Activated effector memory CD4-positive, alpha-beta T cell treated with anti-CD3 and anti-CD28 coated beads, Interleukin-2, amount 50 U/mL, for 16 hours (primary cell): ENCODE data around the gene AAR2.

Source experiments
- DNase-seq: peaks from one replicate; pipeline ENCODE4 v3.0.0-alpha.2; 2020

Gene AAR2

DNA sequence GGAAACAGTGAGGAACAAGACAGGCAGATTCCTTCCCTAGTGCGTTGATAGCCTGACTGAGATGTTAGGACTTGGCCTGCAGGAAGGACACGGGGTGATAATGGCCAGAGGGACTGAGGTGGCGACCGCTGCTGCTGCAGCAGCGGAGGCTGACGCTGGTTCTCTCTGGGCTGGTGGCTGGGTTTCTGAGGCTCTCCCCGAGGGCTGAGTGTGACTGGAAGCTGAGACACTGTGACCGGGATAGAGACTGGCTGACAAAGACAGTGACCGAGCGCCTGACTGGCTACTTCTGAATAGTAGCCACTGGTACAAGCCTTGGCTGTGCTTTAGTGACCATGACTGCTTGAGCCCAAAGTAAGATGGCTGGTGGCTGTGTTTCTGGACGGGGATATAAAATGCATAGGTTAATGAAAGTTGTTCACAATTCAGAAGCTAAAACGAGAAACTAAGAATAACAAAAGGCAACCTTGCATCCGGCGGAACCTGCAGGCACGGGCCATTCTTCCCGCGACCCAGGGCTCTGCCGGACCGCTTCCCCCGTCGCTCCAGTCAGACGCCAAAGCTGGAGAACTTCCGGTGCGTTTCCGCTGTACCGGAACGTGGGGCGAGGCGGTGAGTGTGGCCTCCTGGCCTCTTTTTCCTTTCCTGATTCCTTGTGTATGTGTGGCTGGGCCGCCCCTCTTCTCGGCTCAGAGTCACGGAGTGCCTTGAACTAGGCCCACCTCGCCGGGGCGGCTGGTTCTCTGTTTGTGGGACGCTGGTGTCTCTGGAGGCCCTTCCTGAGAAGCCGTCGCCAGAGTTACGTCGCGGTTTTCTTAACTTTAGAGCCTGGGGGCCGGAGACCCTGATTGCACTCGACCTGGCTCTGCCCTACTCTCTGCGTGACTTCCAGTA, at the start of gene AAR2:
Gene AAR2 (plus strand): TSS at position 587 of the 894 bp plus-strand sequence. CDS start 3,391 bp downstream, outside the sequence.
- peak; percentile 91 for DNase-seq

GRCh38 chr20:36193977-36194712, 42.1 kb upstream of the AAR2 start:
- no peak for DNase-seq

GRCh38 chr20:36196676-36197075, 39.6 kb upstream of the AAR2 start:
- DNase-seq = no peak

GRCh38 chr20:36197271-36197670, 39.0 kb upstream of the AAR2 start:
- no peak for DNase-seq

GRCh38 chr20:36199345-36200257, 36.7 kb upstream of the AAR2 start:
- peak; percentile 89 for DNase-seq

DNA sequence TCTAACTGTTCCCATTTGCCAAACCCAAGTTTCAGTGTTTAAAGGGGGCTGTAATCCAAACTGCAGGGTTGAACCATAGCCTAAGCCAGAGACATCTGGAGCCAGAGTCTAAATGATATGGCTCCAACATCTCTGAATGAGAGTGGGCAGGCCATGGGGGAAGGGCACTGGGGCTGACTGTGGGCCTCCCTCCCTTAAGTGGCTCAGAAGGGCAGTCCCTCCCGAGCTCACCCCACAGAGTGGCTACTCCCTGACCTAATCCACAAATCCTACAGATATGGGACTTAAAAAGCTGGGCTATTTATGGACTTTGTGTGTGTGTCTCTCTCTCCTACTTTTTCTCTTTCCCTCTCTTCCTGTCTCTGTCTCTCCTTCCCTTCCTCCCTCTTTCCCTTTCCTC, 35.8 kb upstream of the AAR2 start:
- no peak for DNase-seq

DNA sequence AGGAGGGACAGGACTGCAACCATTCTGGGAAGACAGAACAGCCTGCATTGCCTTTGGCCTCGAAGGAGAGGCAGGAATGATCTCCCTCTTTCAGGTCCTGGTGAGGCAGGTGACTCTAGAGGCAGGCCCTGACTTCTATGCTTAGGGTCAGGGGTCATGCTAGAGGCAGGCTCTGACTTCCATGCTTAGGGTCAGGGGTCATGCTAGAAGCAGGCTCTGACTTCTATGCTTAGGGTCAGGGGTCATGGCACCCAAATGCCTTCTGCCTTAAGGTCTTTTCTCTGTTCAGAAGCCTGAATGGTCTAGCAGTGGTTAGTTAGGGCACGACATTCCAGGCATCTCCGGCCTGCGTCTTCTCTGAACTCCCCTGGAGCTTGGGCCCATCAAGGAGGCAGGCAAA, 35.1 kb upstream of the AAR2 start:
- DNase-seq = no peak

DNA sequence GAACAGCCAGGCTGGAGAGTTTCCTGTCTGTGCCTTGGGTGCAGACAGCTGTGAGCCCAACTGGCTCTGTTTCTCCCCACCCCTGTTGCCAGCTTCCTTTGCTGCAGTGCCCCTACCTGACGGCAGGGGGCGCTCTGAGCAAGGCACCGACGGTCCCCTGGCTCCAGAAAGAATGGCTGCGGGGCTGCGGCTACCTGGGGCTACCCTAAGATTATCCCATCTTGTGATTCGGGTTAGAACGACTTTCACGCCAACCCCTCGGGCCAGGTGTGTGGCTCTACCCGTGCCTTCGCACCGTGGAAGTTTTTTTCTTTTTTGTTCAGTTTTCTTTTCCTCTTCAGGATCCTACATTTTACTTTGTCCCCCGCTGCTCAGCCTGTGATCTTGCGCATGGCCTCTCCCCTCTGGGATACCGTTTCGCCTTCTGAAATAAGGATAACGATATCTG, 33.4 kb upstream of the AAR2 start:
- DNase-seq = peak; percentile 92

DNA sequence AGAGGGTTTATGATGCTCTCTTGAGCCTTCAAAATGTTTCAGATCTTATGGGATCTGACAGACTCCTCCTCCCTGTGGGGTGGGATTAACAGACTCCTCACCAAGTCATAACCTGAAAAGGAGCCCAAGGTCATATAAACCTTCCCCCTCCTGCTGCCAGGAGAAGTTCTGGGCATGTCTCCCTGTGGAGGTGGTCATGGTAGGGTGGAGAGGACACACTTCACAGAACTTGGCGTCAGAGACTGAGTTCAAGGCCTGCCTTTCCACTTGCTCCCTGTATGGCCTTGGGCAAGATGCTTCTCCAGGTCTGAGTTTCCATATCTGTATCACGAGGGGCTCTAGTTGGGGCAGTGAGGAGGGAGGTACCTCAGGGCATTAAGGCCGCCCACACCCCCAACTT, 32.4 kb upstream of the AAR2 start:
- no peak for DNase-seq

- DNase-seq = no peak
These were observed 31.3 kb upstream of the AAR2 start for GRCh38 chr20:36205026-36205425.

DNA sequence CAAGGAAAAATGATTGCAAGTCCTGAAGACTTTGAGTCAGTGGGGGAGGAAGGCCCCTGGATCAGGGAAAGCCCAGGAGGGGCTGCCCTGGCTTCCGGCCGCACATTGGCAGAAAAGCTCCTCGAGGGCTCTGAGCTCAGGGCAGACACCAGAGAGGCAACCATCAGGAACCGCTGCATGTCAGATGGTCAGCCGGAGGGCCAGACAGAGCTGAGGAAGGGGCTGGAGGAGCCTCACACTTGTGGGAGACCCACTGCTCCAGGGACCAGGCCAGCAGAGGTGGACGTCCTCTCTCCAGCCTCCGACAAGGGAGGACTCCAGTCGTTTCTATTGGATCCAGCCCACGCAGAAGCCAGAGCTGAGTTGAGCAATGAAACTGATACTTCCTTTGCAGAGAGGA, 30.2 kb upstream of the AAR2 start:
- no peak for DNase-seq

DNA sequence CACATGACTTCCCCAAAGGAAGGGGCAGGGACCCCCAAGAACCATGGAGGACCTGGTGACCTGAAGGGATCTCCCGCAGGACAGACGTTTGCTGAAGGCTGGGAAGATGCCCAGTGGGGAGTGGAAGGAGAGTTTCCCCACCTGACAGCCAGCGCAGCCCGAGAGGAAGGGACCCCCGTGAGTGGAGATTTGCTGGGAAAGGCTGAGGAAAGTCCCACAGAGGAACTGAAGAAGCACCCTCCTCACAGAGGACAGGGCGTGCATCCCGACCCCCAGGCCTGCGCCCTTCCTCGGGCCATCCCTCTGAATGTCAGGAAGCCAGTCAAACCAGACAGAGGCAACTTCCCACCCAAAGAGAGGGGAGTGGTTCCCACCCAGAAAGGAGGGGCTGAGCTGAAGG, 29.6 kb upstream of the AAR2 start:
- no peak for DNase-seq

GRCh38 chr20:36207602-36208001, 28.7 kb upstream of the AAR2 start:
- no peak for DNase-seq

DNA sequence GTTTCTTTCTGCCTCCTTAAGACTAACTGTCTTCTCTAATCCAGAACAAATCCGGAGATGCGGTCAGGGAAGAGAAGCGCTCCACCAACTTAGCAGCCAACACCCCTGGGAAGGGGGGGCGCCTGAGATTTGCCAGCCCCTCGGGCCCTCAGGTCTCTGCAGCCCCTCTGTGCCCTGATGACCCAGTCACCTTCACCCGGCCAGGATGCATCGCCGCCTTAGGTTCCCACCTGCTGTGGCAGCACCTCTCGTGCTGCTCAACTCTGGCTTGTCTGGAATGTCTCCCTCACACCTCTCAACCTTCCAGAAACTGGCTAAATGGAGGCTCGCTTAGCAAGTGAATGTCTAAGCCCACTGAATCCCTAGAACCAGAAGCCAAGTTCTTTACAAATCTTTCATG, 28.0 kb upstream of the AAR2 start:
- DNase-seq = no peak

GRCh38 chr20:36210436-36211021, 25.7 kb upstream of the AAR2 start:
- DNase-seq = no peak

- DNase-seq = no peak
These were observed 22.9 kb upstream of the AAR2 start for GRCh38 chr20:36213362-36213761.

DNA sequence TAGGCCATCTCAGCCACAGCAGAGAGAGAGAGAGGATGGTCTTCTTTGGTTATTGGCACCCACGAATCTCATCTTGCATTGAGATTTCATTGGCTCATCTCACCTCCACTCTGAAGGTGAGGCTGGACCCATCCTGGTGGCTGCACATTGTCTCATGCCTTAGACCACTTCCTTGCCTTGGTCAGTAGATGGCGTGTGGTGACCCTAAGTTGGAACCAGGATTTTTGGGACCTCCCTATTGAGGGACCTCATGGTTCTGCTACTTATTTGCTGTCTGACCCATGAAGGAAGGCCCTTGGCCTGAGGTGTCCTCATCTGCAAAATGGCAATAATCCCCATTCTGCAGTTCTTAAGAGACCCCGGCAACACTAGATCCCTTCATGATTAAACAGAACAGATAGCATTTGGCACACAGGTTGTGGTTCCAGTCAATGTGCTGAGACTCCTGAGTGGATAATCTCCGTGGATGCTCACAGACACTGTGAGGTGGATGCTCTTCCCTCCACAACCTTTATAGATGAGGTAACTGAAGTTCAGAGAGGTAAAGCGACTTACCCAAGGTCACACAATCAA, 21.5 kb upstream of the AAR2 start:
- no peak for DNase-seq

GRCh38 chr20:36215778-36216177, 20.5 kb upstream of the AAR2 start:
- DNase-seq = no peak

- DNase-seq = no peak
These were observed 19.8 kb upstream of the AAR2 start for GRCh38 chr20:36216314-36217025.

DNA sequence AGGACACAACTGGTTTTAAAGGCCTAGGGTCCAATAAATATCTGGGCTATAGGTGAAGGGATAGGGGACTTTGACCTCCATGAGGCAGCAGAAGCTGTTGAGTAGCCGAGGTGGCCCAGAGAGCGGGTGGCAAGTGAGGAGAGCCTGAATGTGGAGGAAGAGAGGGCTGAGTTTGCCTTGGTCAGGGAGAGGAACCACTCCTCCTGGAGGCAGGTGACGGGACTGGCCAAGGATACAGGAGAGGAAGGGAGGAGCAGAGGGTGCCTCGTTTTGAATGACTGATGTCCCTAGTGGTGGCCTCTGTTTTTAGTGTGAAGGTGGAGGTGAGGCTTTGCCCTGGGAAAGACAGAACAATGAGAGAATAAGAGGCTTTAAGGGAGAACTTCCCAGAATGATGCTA, 19.1 kb upstream of the AAR2 start:
- DNase-seq = no peak

DNA sequence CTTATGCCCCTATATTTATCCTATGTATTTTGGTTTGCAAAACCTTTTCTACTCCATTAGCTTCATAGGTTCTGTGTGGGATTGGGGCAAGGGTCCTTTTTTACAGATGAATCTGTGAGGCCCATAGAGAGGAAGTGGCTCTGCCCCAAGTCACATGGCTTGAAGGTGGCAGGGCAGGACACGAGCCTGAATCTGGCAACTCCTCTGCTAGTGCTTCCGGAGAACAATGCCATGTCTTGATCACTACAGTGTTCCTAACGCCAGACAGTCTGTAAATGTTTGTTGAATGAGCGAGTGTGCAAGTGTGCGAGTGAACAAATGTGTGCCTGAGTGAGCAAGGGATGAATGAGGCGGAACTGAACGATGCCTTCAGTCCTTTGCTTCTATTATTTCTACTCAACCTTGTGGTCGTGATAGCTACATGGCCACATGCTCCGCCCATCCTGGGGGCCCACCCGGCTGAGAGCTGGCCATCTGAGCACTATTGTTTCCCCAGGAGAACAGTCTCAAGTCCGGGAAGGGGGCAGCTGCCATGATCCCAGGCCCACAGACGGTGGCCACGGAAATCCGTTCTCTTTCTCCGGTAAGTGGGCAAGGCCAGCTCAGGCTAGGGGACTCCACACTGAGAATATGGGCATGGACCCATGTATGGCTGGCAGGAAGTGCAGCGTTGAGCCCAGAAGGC, 17.8 kb upstream of the AAR2 start:
- no peak for DNase-seq
